Dedifferentiated amniotic fluid mesenchymal stem cell (primary cell): ENCODE data around the gene MDP1.

Experiments used
- DNase-seq: peaks from one replicate; pipeline ENCODE4 v3.0.0-alpha.2; 2016; ENCODE audit errors: extremely low spot score

Gene MDP1

GRCh38 chr14:24215495-24216344 lies at the start of gene MDP1:
Gene MDP1 (minus strand): TSS chr14:24216066. CDS start chr14:24215955, 111 bp downstream.
- DNase-seq: peak; percentile 81

GRCh38 chr14:24264298-24264697 lies 48.4 kb upstream of the MDP1 start:
- no peak for DNase-seq

GRCh38 chr14:24263848-24264247 lies 48.0 kb upstream of the MDP1 start:
- DNase-seq: no peak

GRCh38 chr14:24262821-24263733 lies 47.2 kb upstream of the MDP1 start, which contains the start of gene TGM1:
Gene TGM1 (minus strand): TSS chr14:24263177. CDS start chr14:24262352, 825 bp downstream.
- DNase-seq: no peak

- no peak for DNase-seq
Observed at GRCh38 chr14:24261969-24262327, 46.1 kb upstream of the MDP1 start.

GRCh38 chr14:24261256-24261968 lies 45.5 kb upstream of the MDP1 start:
- DNase-seq: no peak

GRCh38 chr14:24260780-24261157 lies 44.9 kb upstream of the MDP1 start:
- DNase-seq: no peak

- no peak for DNase-seq
Observed at GRCh38 chr14:24260026-24260779, 44.3 kb upstream of the MDP1 start.

GRCh38 chr14:24259282-24260025 lies 43.6 kb upstream of the MDP1 start:
- DNase-seq: peak; percentile 64

- DNase-seq: no peak
Observed at GRCh38 chr14:24258548-24259265, 42.8 kb upstream of the MDP1 start.

- DNase-seq: no peak
Observed at GRCh38 chr14:24258119-24258518, 42.3 kb upstream of the MDP1 start.

GRCh38 chr14:24256960-24257359 lies 41.1 kb upstream of the MDP1 start:
- DNase-seq: no peak

- no peak for DNase-seq
Observed at GRCh38 chr14:24255931-24256711, 40.3 kb upstream of the MDP1 start.

- no peak for DNase-seq
Observed at GRCh38 chr14:24255438-24255837, 39.6 kb upstream of the MDP1 start.

- DNase-seq: no peak
Observed at GRCh38 chr14:24254630-24255392, 38.9 kb upstream of the MDP1 start.

GRCh38 chr14:24253936-24254335 lies 38.1 kb upstream of the MDP1 start:
- DNase-seq: no peak

GRCh38 chr14:24252289-24253124 lies 36.6 kb upstream of the MDP1 start:
- no peak for DNase-seq
